ENCODE data around the gene CFAP210.

CFAP210 gene

DNA sequence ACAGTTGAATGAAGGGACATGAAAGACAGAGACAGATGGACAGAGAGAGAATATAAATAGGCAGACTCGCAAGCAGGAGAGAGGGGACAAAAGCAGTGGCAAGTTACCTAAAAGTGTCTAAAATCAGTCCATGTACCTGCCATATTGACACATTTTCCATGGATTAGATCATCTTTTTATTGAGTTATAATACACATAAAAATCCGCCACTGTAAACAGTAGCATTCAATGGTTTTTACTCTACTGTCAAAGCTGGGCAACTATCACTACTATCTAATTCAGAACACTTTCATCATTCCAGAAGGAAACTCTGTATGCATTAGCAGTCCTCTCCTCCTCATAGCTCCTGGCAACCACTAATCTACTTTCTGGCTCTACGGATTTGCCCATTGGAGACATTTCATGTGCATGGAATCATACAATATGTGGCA, 10.1 kb downstream of the CFAP210 start:
- H3K9ac ChIP-seq: no peak overlapping the region
- H3K4me2 ChIP-seq: no peak overlapping the region
- H3K79me2 ChIP-seq (ENCODE audit: insufficient read depth, low read depth): no peaks in the 10 kb centered on the region
- H3K36me3 ChIP-seq (ENCODE audit: insufficient read depth): no peaks in the 10 kb centered on the region
- no peak overlapping the region for H3K27ac ChIP-seq
- H3K27me3 ChIP-seq (ENCODE audit: insufficient read depth, low read depth): no peaks in the 10 kb centered on the region
- H3K4me3 ChIP-seq (IDR thresholded peaks at IDR 0.05; ENCODE audit: insufficient read depth, low read depth, low read length): no peak overlapping the region
- TF ChIP-seq, protein P1, sequence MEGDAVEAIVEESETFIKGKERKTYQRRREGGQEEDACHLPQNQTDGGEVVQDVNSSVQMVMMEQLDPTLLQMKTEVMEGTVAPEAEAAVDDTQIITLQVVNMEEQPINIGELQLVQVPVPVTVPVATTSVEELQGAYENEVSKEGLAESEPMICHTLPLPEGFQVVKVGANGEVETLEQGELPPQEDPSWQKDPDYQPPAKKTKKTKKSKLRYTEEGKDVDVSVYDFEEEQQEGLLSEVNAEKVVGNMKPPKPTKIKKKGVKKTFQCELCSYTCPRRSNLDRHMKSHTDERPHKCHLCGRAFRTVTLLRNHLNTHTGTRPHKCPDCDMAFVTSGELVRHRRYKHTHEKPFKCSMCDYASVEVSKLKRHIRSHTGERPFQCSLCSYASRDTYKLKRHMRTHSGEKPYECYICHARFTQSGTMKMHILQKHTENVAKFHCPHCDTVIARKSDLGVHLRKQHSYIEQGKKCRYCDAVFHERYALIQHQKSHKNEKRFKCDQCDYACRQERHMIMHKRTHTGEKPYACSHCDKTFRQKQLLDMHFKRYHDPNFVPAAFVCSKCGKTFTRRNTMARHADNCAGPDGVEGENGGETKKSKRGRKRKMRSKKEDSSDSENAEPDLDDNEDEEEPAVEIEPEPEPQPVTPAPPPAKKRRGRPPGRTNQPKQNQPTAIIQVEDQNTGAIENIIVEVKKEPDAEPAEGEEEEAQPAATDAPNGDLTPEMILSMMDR (conservative IDR thresholded peaks at IDR 0.05; ENCODE audit: low read depth, low read length): no peak
- H2AFZ ChIP-seq (ENCODE audit: low read depth): no peak overlapping the region
- no peaks in the 10 kb centered on the region for H3K4me1 ChIP-seq (ENCODE audit: low read depth, poor library complexity, severe bottlenecking)
- no peaks in the 10 kb centered on the region for H4K20me1 ChIP-seq (ENCODE audit: insufficient read depth)

GRCh38 chr2:169683425-169684134, 10.6 kb downstream of the CFAP210 start:
- Histone ChIP-seq H4K20me1 (ENCODE audit: insufficient read depth) (no peaks in the 10 kb centered on the region), H3K79me2 (ENCODE audit: insufficient read depth, low read depth) (no peaks in the 10 kb centered on the region), H3K27ac (no peak overlapping the region), H3K4me1 (ENCODE audit: low read depth, poor library complexity, severe bottlenecking) (no peaks in the 10 kb centered on the region), H3K4me3 (IDR thresholded peaks at IDR 0.05; ENCODE audit: insufficient read depth, low read depth, low read length) (no peak overlapping the region), H3K9ac (no peak overlapping the region), H3K4me2 (no peak overlapping the region), H2AFZ (ENCODE audit: low read depth) (no peak overlapping the region), H3K27me3 (ENCODE audit: insufficient read depth, low read depth) (no peaks in the 10 kb centered on the region), H3K36me3 (ENCODE audit: insufficient read depth) (no peaks in the 10 kb centered on the region)
- TF ChIP-seq, protein P1 (conservative IDR thresholded peaks at IDR 0.05; ENCODE audit: low read depth, low read length): no peak

DNA sequence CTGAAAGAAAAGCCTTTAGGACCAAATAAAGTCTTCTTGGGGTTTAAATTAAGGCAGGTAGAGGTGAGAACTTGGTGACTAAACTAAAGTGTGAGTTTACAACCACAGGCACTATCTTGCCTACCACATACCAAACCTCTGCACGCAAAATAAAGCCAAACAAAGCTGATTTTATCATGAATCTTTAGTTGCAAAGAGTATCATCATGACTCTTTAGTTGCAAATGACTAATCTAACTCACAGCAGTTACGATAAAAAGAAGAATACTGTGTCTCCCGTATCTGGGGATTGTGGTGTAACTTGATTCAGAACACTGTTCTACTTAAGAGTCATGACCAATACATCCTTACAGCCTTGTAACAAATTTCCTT, 11.2 kb downstream of the CFAP210 start:
- Histone ChIP-seq H3K4me1 (ENCODE audit: low read depth, poor library complexity, severe bottlenecking) (no peaks in the 10 kb centered on the region), H3K4me3 (IDR thresholded peaks at IDR 0.05; ENCODE audit: insufficient read depth, low read depth, low read length) (no peak overlapping the region), H3K36me3 (ENCODE audit: insufficient read depth) (no peaks in the 10 kb centered on the region), H3K79me2 (ENCODE audit: insufficient read depth, low read depth) (no peaks in the 10 kb centered on the region), H3K4me2 (no peak overlapping the region), H4K20me1 (ENCODE audit: insufficient read depth) (no peaks in the 10 kb centered on the region), H3K9ac (no peak overlapping the region), H3K27ac (no peak overlapping the region), H3K27me3 (ENCODE audit: insufficient read depth, low read depth) (no peaks in the 10 kb centered on the region), H2AFZ (ENCODE audit: low read depth) (no peak overlapping the region)
- TF ChIP-seq, protein P1 (conservative IDR thresholded peaks at IDR 0.05; ENCODE audit: low read depth, low read length): no peak

- TF ChIP-seq, protein P1 (conservative IDR thresholded peaks at IDR 0.05; ENCODE audit: low read depth, low read length): no peak
- Histone ChIP-seq H3K4me1 (ENCODE audit: low read depth, poor library complexity, severe bottlenecking) (no peaks in the 10 kb centered on the region), H2AFZ (ENCODE audit: low read depth) (no peak overlapping the region), H4K20me1 (ENCODE audit: insufficient read depth) (no peaks in the 10 kb centered on the region), H3K4me3 (IDR thresholded peaks at IDR 0.05; ENCODE audit: insufficient read depth, low read depth, low read length) (no peak overlapping the region), H3K27ac (no peak overlapping the region), H3K36me3 (ENCODE audit: insufficient read depth) (no peaks in the 10 kb centered on the region), H3K27me3 (ENCODE audit: insufficient read depth, low read depth) (no peaks in the 10 kb centered on the region), H3K79me2 (ENCODE audit: insufficient read depth, low read depth) (no peaks in the 10 kb centered on the region), H3K4me2 (no peak overlapping the region), H3K9ac (no peak overlapping the region)
These were observed 17.4 kb downstream of the CFAP210 start for GRCh38 chr2:169676850-169677249.

Measured in KMS-11 (cell line).